Measurements from ENCODE around the gene GTPBP6. TPM values are rescaled to one million over a fixed set of nuclear protein-coding genes. Genes with fewer than 3 reads are reported as not detected.
"Not testable (repeated sequence)": the region's sequence is repeated elsewhere in the genome, so short reads cannot be mapped to it uniquely, and the experiment has no call there.

GTPBP6 gene
- polyA plus RNA-seq, 3 donors from 2014 or later = 37.2 to 44.1 (median 41.4) TPM

GRCh38 chrX:312621-313331 is 5.8 kb downstream of the GTPBP6 start:
- no peak overlapping the region for H3K4me3 Mint-ChIP-seq
- H3K4me1 Mint-ChIP-seq = peaks cover under 1 to 5% of the 10 kb centered on the region in 2 donors
- peaks cover 11 to 24% (median 15%) of the 10 kb centered on the region in 3 donors for H3K36me3 Mint-ChIP-seq
- DNase-seq = no peak
- H3K9me3 Mint-ChIP-seq = no peaks in the 10 kb centered on the region
- H3K27ac Mint-ChIP-seq = no peak overlapping the region
- peaks cover 0 to 6% (median 3%) of the 10 kb centered on the region in 3 donors for H3K27me3 Mint-ChIP-seq (ENCODE audit: low read depth in 3 of 3)

- peaks cover 0 to 3% (median 3%) of the 10 kb centered on the region in 3 donors for H3K27me3 Mint-ChIP-seq (ENCODE audit: low read depth in 3 of 3)
- H3K4me3 Mint-ChIP-seq = no peak overlapping the region
- peaks cover 11 to 24% (median 15%) of the 10 kb centered on the region in 3 donors for H3K36me3 Mint-ChIP-seq
- H3K9me3 Mint-ChIP-seq = no peaks in the 10 kb centered on the region
- peak overlapping the region in 1 of 6 donors; percentile 20 for H3K27ac Mint-ChIP-seq
- H3K4me1 Mint-ChIP-seq = no peaks in the 10 kb centered on the region
- DNase-seq = no peak
Measured at GRCh38 chrX:311156-312129, 7.2 kb downstream of the GTPBP6 start.

- peaks cover 3% of the 10 kb centered on the region in 3 donors for H3K27me3 Mint-ChIP-seq (ENCODE audit: low read depth in 3 of 3)
- no peak for DNase-seq
Measured at GRCh38 chrX:310621-311155, 7.9 kb downstream of the GTPBP6 start.

GRCh38 chrX:308821-309520 is 9.6 kb downstream of the GTPBP6 start:
- peaks cover 6 to 8% (median 7%) of the 10 kb centered on the region in 3 donors for H3K27me3 Mint-ChIP-seq (ENCODE audit: low read depth in 3 of 3)
- H3K4me1 Mint-ChIP-seq = no peaks in the 10 kb centered on the region
- H3K4me3 Mint-ChIP-seq = no peak overlapping the region
- DNase-seq = no peak
- peaks cover 0 to 2% (median 0%) of the 10 kb centered on the region in 6 donors for H3K9me3 Mint-ChIP-seq
- H3K27ac Mint-ChIP-seq = peak overlapping the region in 2 of 6 donors; percentile 6 to 29
- peaks cover 11 to 33% (median 15%) of the 10 kb centered on the region in 3 donors for H3K36me3 Mint-ChIP-seq

More at GRCh38 chrX:310621-311155, 7.9 kb downstream of the GTPBP6 start:
- Mint-ChIP-seq H3K9me3 (no peaks in the 10 kb centered on the region), H3K27ac (peak overlapping the region in 1 of 6 donors; percentile 34), H3K36me3 (peaks cover 11 to 28% (median 15%) of the 10 kb centered on the region in 3 donors), H3K4me3 (no peak overlapping the region), H3K4me1 (no peaks in the 10 kb centered on the region)

GRCh38 chrX:307261-308111 is 11.1 kb downstream of the GTPBP6 start:
- Mint-ChIP-seq H3K36me3 (peaks cover 10 to 30% (median 11%) of the 10 kb centered on the region in 3 donors), H3K27me3 (ENCODE audit: low read depth in 3 of 3) (peaks cover 4 to 8% (median 7%) of the 10 kb centered on the region in 3 donors), H3K9me3 (peaks cover 0 to 2% (median 0%) of the 10 kb centered on the region in 6 donors), H3K27ac (no peak overlapping the region), H3K4me3 (no peak overlapping the region), H3K4me1 (no peaks in the 10 kb centered on the region)
- no peak for DNase-seq

GRCh38 chrX:306614-307251 is 11.9 kb downstream of the GTPBP6 start:
- H3K27ac Mint-ChIP-seq = not testable (repeated sequence)

GRCh38 chrX:305781-306613 is 12.6 kb downstream of the GTPBP6 start:
- Mint-ChIP-seq H3K36me3 (peaks cover 4 to 27% (median 5%) of the 10 kb centered on the region in 3 donors), H3K27ac (peak overlapping the region in 1 of 6 donors; percentile 12)
- not testable (repeated sequence) for H3K4me1 Mint-ChIP-seq; DNase-seq; H3K4me3 Mint-ChIP-seq; H3K9me3 Mint-ChIP-seq; H3K27me3 Mint-ChIP-seq (ENCODE audit: low read depth in 3 of 3)

More at GRCh38 chrX:306614-307251, 11.9 kb downstream of the GTPBP6 start:
- H3K27me3 Mint-ChIP-seq (ENCODE audit: low read depth in 3 of 3); DNase-seq; H3K4me1 Mint-ChIP-seq; H3K9me3 Mint-ChIP-seq; H3K4me3 Mint-ChIP-seq: not testable (repeated sequence)
- H3K36me3 Mint-ChIP-seq = peaks cover 5 to 23% (median 5%) of the 10 kb centered on the region in 3 donors

GRCh38 chrX:302975-303374 is 15.6 kb downstream of the GTPBP6 start:
- peaks cover under 1 to 21% (median 5%) of the 10 kb centered on the region in 3 donors for H3K36me3 Mint-ChIP-seq
- no peaks in the 10 kb centered on the region for H3K4me1 Mint-ChIP-seq
- peaks cover 0 to 2% (median 0%) of the 10 kb centered on the region in 6 donors for H3K9me3 Mint-ChIP-seq
- no peak overlapping the region for H3K27ac Mint-ChIP-seq
- DNase-seq = no peak
- H3K4me3 Mint-ChIP-seq = no peak overlapping the region
- H3K27me3 Mint-ChIP-seq (ENCODE audit: low read depth in 3 of 3) = peaks cover 4 to 8% (median 5%) of the 10 kb centered on the region in 3 donors

GRCh38 chrX:300334-300733 is 18.3 kb downstream of the GTPBP6 start:
- Mint-ChIP-seq H3K4me1 (no peaks in the 10 kb centered on the region), H3K27ac (no peak overlapping the region), H3K4me3 (no peak overlapping the region), H3K9me3 (peaks cover 0 to 2% (median 0%) of the 10 kb centered on the region in 6 donors), H3K27me3 (ENCODE audit: low read depth in 3 of 3) (peaks cover 4 to 5% (median 5%) of the 10 kb centered on the region in 3 donors), H3K36me3 (peaks cover 0 to 26% (median 5%) of the 10 kb centered on the region in 3 donors)
- no peak for DNase-seq

- H3K9me3 Mint-ChIP-seq = no peaks in the 10 kb centered on the region
- no peaks in the 10 kb centered on the region for H3K4me1 Mint-ChIP-seq
- H3K27me3 Mint-ChIP-seq (ENCODE audit: low read depth in 3 of 3) = peaks cover 0 to 1% (median 0%) of the 10 kb centered on the region in 3 donors
- DNase-seq = no peak
- no peak overlapping the region for H3K27ac Mint-ChIP-seq
- H3K4me3 Mint-ChIP-seq = no peak overlapping the region
- H3K36me3 Mint-ChIP-seq = peaks cover 0 to 21% (median 5%) of the 10 kb centered on the region in 3 donors
Measured at GRCh38 chrX:298993-299392, 19.6 kb downstream of the GTPBP6 start.

- no peak for DNase-seq
- peaks cover 0 to 1% (median 1%) of the 10 kb centered on the region in 3 donors for H3K27me3 Mint-ChIP-seq (ENCODE audit: low read depth in 3 of 3)
- H3K27ac Mint-ChIP-seq = no peak overlapping the region
- no peak overlapping the region for H3K4me3 Mint-ChIP-seq
- peaks cover 0 to 26% (median 7%) of the 10 kb centered on the region in 3 donors for H3K36me3 Mint-ChIP-seq
- H3K4me1 Mint-ChIP-seq = no peaks in the 10 kb centered on the region
- H3K9me3 Mint-ChIP-seq = no peaks in the 10 kb centered on the region
Measured at GRCh38 chrX:295136-295535, 23.5 kb downstream of the GTPBP6 start.
